ENCODE data around the gene ZNF30.

Gene ZNF30

GRCh38 chr19:34975056-34975455 is 48.4 kb downstream of the ZNF30 start (continued):
- no peak for TF ChIP-seq REST (tag by site-specific recombination; IDR thresholded peaks at IDR 0.05)
- TF ChIP-seq ZNF112 (tag by site-specific recombination; IDR thresholded peaks at IDR 0.05), result no peak

GRCh38 chr19:34976611-34977010 is 49.9 kb downstream of the ZNF30 start:
- no peaks in the 10 kb centered on the region; the same call in 1 of the 2 replicates for H3K4me1 ChIP-seq (ENCODE audit: control insufficient read depth, insufficient read depth, low read length)
- no peaks in the 10 kb centered on the region for H3K9me3 ChIP-seq (ENCODE audit: control insufficient read depth, insufficient read depth, low read depth, low read length)
- no peak overlapping the region for H3K4me3 ChIP-seq (ENCODE audit: low read depth, low read length)
- CTCF ChIA-PET, result interaction anchor here (0.6 to 1.8 kb wide), 6 partner anchors 11 to 1018 kb away, joined by 3 to 5 read pairs (median 4); no protein-coding TSS in a partner anchor
- TF ChIP-seq ZNF48 (tag by site-specific recombination; IDR thresholded peaks at IDR 0.05) (no peak), ZNF549 (tag by site-specific recombination; IDR thresholded peaks at IDR 0.05) (peak; percentile 70; the same call in 1 of the 2 replicates), SETDB1 (IDR thresholded peaks at IDR 0.05; ENCODE audit: insufficient read length, low read length) (peak; percentile 83), TRIM28 (IDR thresholded peaks at IDR 0.05; ENCODE audit: borderline replicate concordance, low read length) (peak; percentile 18; the same call in 1 of the 2 replicates), KLF8 (tag by site-specific recombination; IDR thresholded peaks at IDR 0.05) (0 out of 2 replicates have a peak, but pooled peaks have one; percentile 16)
- TF ChIP-seq, protein P1, sequence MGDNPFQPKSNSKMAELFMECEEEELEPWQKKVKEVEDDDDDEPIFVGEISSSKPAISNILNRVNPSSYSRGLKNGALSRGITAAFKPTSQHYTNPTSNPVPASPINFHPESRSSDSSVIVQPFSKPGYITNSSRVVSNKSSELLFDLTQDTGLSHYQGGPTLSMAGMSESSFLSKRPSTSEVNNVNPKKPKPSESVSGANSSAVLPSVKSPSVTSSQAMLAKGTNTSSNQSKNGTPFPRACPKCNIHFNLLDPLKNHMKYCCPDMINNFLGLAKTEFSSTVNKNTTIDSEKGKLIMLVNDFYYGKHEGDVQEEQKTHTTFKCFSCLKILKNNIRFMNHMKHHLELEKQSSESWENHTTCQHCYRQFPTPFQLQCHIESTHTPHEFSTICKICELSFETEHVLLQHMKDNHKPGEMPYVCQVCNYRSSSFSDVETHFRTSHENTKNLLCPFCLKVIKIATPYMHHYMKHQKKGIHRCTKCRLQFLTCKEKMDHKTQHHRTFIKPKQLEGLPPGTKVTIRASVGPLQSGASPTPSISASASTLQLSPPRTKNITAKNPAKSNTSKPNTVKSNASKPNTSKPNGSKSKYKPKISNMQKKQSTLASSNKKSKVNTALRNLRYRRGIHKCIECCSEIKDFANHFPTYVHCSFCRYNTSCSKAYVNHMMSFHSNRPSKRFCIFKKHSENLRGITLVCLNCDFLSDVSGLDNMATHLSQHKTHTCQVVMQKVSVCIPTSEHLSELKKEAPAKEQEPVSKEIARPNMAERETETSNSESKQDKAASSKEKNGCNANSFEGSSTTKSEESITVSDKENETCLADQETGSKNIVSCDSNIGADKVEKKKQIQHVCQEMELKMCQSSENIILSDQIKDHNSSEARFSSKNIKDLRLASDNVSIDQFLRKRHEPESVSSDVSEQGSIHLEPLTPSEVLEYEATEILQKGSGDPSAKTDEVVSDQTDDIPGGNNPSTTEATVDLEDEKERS (tag by site-specific recombination; IDR thresholded peaks at IDR 0.05), result 0 out of 2 replicates have a peak, but pooled peaks have one; percentile 88
- H3K27ac ChIP-seq (ENCODE audit: extremely low read depth, low read depth, low read length), result no peak overlapping the region
- no peaks in the 10 kb centered on the region for H3K36me3 ChIP-seq (ENCODE audit: control insufficient read depth in 2 of 2, insufficient read depth in 1 of 2, low read length in 2 of 2)
- POLR2A ChIA-PET, result interaction anchor here (0.7 kb wide), 1 partner anchor 50 kb away, joined by 3 read pairs; no protein-coding TSS in a partner anchor

DNA sequence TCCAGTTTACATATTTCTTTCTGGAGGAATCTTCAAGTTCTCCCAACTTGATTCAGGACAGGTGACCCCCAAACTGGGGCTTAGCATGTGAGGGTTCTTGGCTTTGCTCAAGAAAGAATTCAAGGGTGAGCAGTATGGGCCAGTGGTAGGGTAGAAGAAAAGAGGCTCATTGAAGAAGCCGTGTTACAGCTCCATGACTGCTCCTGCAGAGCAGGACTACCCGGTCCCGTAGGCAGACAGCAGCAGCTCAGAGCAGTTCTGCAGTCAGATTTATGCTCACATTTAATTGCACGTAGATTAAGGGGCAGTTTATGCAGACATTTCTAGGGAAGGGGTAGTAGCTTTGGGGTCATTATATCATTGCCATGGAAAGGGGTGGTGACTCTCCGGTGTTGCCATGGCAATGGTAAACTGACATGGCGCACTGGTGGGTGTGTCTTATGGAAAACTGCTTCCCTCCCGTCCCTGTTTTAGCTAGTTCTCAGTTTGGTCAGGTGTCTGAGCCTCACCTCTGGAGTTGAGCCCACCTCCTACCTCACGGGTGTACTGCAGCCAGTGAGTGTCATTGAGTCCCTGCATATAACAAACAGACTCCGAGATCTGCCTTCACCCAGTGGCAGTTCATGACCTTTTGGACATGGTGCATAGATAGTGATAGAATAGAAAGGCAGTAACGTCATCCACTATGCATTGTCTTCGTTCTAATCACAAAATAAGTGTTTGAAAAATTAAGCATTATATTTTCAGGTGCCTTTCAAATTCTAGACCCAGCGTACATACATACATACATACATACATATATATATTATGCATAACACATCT is 53.3 kb downstream of the ZNF30 start:
- POLR2A ChIA-PET, result no interaction called here
- TF ChIP-seq ZNF626 (tag by site-specific recombination; IDR thresholded peaks at IDR 0.05) (no peak), KLF9 (tag by site-specific recombination; IDR thresholded peaks at IDR 0.05; ENCODE audit: low read depth) (peak; percentile 24; the same call in 1 of the 2 replicates), SP3 (tag by site-specific recombination; IDR thresholded peaks at IDR 0.05) (no peak)
- Histone ChIP-seq H3K4me1 (ENCODE audit: control insufficient read depth, insufficient read depth, low read length) (no peaks in the 10 kb centered on the region), H3K27ac (ENCODE audit: extremely low read depth, low read depth, low read length) (no peak overlapping the region), H3K4me3 (ENCODE audit: low read depth, low read length) (no peak overlapping the region), H3K36me3 (ENCODE audit: control insufficient read depth in 2 of 2, insufficient read depth in 1 of 2, low read length in 2 of 2) (no peaks in the 10 kb centered on the region), H3K9me3 (ENCODE audit: control insufficient read depth, insufficient read depth, low read depth, low read length) (peaks cover 3% of the 10 kb centered on the region; the same call in 1 of the 2 replicates)
- CTCF ChIA-PET, result interaction anchor here (0.7 to 3.1 kb wide), 4 partner anchors 28 to 1836 kb away, joined by 3 to 12 read pairs (median 3); no protein-coding TSS in a partner anchor

- ChIA-PET CTCF (interaction anchor here (0.6 to 7.6 kb wide), 6 partner anchors 10 to 273 kb away, joined by 3 to 53 read pairs (median 4); no protein-coding TSS in a partner anchor), POLR2A (no interaction called here)
- Histone ChIP-seq H3K27ac (ENCODE audit: extremely low read depth, low read depth, low read length) (no peak overlapping the region), H3K36me3 (ENCODE audit: control insufficient read depth in 2 of 2, insufficient read depth in 1 of 2, low read length in 2 of 2) (no peaks in the 10 kb centered on the region), H3K4me3 (ENCODE audit: low read depth, low read length) (no peak overlapping the region), H3K4me1 (ENCODE audit: control insufficient read depth, insufficient read depth, low read length) (no peaks in the 10 kb centered on the region), H3K9me3 (ENCODE audit: control insufficient read depth, insufficient read depth, low read depth, low read length) (peaks cover 3% of the 10 kb centered on the region; the same call in 1 of the 2 replicates)
- TF ChIP-seq ZNF133 (tag by site-specific recombination; IDR thresholded peaks at IDR 0.05), result no peak
- no peak for TF ChIP-seq ZNF132 (tag by site-specific recombination; IDR thresholded peaks at IDR 0.05; ENCODE audit: borderline replicate concordance)
- TF ChIP-seq ZNF664 (tag by site-specific recombination; IDR thresholded peaks at IDR 0.05), result no peak
- no peak for TF ChIP-seq YY2 (tag by site-specific recombination; IDR thresholded peaks at IDR 0.05)
- TF ChIP-seq HOXA7 (CRISPR knock-in tag; IDR thresholded peaks at IDR 0.05; ENCODE audit: borderline replicate concordance), result no peak
- TF ChIP-seq, protein P2, sequence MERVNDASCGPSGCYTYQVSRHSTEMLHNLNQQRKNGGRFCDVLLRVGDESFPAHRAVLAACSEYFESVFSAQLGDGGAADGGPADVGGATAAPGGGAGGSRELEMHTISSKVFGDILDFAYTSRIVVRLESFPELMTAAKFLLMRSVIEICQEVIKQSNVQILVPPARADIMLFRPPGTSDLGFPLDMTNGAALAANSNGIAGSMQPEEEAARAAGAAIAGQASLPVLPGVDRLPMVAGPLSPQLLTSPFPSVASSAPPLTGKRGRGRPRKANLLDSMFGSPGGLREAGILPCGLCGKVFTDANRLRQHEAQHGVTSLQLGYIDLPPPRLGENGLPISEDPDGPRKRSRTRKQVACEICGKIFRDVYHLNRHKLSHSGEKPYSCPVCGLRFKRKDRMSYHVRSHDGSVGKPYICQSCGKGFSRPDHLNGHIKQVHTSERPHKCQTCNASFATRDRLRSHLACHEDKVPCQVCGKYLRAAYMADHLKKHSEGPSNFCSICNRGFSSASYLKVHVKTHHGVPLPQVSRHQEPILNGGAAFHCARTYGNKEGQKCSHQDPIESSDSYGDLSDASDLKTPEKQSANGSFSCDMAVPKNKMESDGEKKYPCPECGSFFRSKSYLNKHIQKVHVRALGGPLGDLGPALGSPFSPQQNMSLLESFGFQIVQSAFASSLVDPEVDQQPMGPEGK (tag by site-specific recombination; IDR thresholded peaks at IDR 0.05), result no peak
- TF ChIP-seq ZNF449 (tag by site-specific recombination; IDR thresholded peaks at IDR 0.05), result no peak
- TF ChIP-seq KLF9 (tag by site-specific recombination; IDR thresholded peaks at IDR 0.05; ENCODE audit: low read depth), result no peak
Observed at GRCh38 chr19:34982275-34982674, 55.6 kb downstream of the ZNF30 start.
